HG03064 (cell line): ENCODE measurements around the gene GRIFIN.
A peak's percentile ranks its signal among the peaks of the same experiment; 100 is the strongest.
"Not testable (repeated sequence)": the region's sequence is repeated elsewhere in the genome, so short reads cannot be mapped to it uniquely, and the experiment has no call there.

Experiments used
- ATAC-seq: cut with Tn5 transposase; IDR thresholded peaks from one replicate; pipeline ENCODE4 v1.9.1; 2021; ENCODE audit warnings: low read depth; ENCODE audit not compliant: unreplicated experiment

The GRIFIN gene

DNA sequence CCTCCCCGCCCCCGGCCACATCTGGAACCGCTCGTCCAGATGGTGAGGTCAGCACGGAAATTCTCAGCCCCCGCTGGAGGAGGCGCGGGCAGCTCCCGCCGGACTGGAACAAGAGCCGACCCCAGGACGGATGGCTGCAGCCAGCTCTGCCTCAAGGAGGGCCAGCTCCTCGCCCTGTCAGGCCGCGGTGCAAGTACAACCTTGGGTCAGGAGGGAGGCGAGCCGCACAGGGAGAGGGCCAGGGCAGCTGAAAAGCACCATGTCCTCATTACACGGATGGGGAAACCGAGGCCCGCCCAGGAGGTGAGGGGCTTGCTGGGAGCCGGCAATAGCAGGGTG, 3.8 kb upstream of the GRIFIN start:
- ATAC-seq, result no peak

DNA sequence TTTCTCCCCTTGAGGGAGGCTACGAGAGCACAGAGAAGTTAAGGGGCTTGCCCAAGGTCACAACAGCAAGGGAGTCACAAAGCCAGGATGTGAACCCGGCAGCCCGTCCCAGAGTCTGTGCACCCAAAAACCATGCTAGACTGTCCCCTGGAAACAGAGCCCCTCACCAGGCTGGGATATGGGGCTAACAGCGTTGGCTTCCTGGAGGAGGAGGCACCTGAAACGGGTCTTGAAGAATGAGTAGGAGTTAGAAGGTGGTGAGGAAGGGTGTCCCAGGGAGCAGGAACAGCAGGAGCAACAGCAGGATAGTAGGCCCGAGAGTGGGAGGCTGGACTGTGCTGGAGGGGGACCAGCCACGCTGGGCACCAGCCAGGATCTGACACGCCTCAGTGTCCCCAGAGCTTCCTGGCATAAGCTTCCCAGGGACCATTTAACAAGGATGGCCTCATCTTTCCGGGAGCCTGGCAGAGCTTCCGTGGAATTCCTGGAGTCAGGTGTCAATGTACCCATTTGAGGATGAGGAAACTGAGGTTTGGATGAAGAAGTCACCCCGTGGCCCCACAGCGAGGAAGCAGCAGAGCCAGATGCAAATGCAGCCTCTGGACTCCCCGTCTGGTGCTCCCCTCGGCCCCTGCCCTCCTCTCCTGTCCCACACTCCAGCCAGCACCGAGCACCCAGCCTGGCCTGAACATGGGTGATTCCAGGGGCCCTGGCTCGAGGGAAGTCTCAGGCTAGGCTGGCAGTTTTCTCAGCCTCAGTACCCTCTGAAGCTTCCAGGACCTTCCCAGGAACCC, 3.3 kb upstream of the GRIFIN start:
- no peak for ATAC-seq

DNA sequence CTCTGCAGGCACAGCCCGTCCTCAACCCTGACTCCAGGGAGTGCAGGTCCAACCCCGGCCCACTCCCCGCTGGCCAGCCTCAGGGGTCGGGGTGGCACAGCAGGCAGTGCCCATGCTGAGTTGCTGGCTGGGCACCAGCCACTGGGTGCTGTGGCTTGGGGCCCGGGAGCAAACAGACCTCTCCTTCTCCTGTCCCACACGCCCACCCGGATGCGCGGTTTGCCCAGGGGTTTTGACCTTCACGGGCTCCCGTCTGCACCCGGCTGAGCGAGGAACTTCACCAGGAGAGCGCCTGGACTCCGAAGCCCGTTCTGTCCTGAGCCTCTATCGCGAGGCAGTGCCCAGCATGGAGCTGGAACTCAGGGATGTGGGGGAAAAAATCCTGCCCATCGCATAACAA, 2.6 kb upstream of the GRIFIN start:
- ATAC-seq, result no peak

DNA sequence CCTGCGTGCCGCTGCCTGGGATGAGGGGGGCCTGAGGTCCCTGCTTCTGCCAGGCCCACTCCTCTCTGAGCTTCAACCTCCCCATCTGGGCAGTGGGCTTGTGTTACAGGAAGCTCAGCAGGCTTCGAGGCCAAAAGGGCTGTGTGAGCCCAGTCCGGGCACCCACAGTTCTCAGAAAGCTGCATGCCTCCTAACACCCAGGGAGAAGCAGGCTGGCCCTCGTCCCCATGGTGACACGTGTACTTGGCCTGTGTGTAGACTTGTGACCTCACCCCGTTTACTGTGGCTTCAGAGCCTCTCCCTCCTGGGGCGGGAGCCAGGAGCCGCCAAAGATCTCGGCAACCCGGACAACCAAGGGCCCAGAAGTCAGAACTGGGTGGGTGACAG, 2.2 kb upstream of the GRIFIN start:
- ATAC-seq, result no peak

DNA sequence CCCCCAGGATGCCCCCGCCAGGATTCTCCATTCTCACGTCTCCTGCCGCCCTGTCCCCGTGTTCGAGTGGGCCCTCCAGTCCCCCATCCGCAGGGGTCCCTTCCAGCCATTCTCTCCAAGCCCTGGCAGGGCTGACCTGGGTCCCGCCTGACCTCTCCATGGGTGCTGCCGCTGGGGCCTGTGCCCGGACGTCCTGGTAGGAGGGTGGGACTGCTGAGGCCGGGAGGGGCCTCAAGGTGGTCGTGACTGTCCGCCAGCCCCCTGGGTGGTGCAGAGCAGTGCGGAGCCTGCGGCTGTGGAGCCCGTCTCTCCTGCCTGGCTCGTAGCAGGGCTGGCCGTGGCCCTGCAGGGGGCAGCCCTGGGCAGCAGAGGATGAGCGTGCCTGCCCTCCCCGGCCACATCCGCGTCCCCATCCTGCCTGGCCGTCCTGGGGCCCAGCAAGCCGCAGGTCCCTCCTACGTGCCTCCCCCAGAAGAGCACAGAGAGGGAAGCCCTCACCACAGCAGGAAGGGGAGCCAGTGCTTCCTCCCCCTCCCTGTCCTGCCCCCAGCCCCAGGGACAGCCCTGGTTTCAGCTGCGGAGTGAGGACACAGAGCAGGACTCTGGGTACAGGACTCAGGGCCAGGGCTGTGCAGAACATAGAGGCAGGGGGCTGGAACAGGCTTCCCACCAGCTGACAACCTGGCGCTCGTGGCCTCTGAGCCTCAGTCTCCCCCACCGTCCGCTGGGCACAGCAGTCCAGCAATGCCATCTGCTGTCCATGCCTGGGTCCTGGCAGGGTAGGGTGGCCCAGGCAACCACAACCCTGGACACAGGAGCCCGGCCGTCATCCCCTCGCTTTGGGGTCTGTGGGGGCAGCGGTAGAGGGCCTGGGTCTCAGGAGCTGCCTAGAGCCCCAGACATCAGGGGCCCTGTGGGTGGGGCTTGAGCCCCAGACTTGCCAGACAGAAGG, 1.5 kb upstream of the GRIFIN start:
- ATAC-seq, result peak; percentile 63

DNA sequence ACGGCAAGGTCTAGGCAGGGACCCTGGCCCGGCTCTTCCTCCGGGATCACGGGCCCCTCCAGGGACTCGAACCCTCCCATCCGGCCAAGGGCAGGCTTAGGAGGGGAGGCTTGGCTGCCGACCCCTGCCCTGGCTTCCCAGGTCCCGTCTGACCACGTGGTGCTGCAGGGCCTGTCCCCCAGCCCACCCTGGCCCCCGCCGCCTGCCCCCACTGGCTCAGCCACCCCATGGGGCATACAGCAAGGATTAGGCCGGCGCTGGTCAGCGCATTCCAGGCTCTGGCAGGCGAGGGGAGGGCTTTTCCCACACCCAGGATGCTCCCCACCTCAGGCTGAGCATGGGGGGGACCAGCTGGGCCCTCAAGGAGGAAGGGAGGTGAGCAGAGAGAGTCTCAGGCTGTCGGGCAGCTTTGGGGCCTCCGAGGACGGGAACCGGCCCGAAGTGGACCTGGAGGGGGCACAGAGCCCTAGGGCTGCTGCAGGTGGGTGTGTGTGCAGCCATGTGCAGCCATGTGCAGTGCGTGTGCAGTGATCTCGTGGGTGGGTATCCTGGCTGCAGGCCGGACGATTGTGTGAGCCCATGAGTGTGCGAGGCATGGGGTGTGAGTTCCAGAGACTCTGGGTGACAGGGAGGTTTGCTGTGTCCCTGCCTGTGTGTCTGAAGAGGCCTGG, 713 bp upstream of the GRIFIN start:
- no peak for ATAC-seq

DNA sequence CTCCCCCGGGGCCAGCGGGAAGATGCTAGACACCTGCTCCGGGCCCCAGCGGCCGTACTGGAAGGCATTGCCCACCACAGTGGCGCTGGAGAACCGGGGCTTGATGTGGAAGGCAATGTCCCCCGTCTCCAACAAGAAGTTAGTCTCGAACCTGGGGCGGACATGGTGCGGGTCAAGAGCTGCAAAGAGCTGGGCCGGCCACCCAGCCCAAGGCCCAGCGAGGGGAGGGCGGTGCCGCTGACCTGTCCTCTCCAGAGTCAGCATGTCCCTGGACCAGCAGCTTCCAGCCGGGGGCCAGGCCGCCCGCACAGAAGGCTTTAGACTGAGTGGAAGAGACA, 551 bp downstream of the GRIFIN start:
- no peak for ATAC-seq

DNA sequence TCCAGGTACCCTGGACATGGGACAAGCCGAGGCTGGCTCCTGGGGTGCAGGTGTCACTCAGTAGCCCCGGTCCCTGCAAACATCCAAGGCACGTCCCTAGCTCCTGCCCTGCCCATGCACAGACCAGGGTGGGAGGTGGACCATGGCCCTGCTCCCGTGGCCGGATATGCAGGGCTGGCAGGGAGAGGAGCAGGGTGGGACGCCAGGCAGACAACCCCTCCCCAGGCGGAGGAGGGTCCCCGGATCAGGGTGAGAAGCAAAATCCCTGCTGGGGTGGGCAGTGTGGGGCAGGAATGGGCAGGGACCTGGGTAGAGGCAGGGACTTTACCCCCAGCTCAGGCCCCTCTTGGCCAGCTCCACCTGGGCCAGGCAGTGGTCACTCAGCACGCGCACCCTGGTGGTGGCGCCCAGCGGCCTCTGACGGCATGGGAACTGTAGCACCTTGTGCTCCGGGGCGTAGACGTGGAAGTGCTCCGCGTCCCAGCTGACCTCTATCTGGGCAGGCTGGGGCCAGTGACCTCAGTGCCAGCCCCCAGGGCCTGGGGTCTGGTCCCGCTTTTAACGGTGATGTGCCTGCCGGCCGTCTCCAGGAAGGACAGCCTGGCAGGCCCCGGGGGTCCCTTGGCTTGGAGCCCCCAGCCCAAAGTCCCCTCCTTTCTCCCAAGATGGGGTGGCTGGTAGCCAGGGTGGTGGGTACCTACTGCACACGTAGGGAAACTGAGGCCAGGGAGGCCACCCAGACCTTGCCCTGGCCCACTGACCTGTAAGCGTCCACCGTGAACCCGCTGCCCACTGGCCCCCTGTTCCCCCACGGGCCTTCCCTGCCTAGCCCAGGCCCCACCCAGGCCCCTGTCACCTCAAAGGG, 1.2 kb downstream of the GRIFIN start:
- no peak for ATAC-seq

DNA sequence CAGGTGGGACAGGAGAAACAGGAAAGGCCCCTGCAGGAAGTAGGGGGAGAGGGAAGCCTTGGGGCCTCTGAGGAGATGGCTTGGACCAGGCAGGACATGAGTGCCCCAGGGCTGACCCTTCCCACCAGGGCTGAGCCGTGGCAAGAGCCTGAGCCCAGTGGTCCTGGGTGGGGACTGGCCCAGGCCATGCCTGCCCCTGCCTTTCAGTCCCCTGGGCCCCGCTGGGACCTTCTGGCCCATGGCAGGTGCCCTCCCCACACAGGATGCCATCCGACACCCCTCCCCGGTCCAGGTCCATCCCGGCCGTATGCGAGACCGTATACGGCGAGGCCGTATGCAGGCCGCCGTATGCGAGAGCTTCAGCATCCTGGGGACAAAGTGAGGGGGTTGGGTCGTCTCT, 2.0 kb downstream of the GRIFIN start:
- ATAC-seq, result no peak

DNA sequence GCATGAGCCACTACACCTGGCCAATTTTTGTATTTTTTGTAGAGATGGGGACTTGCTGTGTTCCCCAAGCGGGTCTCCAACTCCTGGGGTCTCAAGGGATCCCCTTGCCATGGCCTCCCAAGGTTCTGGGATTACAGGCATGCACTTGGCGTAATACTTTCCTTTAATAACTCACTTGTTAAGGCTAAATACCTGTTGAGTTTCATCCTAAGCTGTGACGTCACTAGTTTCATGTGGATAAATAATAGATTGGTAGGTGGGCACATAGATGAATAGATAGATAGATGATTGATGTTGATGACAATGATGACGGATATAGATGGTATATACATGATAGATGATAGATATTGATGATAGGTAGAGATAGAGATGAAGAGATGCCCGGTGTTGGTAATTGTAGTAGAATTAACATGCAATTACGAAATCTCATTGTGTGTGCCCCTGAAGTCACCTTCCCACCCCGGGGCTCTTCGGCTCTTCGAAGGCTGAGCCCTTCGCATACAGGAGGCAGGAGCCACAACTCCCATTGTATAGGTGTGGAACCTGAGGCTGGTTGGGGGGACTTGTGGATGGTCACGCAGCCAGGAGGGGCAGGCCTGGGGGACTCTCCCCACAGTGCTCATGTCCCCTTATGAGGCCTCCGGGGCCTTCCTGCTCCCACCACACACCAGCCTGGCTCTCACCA, 2.6 kb downstream of the GRIFIN start:
- no peak for ATAC-seq

DNA sequence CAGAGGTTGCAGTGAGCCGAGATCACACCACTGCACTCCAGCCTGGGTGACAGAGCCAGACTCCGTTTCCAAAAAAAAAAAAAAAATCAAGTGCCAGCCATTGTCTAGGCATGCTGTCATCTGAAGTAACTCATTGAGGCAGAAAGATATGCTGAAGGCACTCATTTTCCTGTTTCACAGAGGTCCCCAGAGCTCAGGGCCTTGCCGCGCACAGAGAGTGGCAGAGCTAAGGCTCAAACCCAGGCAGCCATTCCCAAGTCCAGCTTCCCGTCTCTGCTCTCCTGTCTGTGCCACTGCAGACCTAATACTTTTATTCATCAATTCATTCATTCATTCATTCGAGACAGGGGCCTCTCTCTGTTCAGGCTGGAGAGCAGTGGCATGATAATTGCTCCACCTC, 3.5 kb downstream of the GRIFIN start:
- ATAC-seq, result no peak

DNA sequence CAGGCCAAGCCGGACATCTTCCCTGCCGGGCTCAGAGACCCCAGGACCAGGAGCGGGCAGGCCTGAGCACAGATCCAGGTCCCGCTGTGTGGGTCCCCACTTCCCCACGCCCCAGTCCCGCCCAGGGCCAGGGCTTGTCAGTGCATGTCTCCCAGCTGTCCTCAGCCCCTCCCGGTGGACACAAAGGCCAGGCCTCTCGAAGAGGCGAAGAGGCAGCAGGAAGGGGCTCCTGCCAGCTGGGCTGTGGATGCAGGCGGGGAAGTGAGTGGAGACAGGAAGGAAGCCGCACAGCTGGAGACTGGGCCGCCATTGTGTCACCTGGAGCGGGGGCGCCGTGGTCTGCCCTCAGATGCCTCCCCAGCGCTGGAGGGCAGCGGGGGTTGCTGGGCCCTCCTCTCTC, 4.8 kb downstream of the GRIFIN start:
- no peak for ATAC-seq

DNA sequence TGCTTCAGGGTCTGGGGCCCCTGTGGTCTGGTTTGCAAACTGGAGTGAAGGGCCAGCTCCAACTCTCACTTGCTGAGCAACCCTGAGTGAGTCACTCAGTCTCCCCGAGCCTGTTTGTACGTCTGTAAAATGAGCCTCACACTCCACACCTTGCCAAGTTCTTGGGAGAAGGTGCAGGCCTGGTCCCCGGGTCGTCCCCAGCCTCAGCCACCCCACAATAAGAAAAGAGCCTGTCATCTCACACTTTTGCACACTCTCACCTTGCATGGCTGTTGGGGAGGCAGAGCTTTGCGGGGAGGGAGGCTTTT, 5.2 kb downstream of the GRIFIN start:
- ATAC-seq, result no peak

DNA sequence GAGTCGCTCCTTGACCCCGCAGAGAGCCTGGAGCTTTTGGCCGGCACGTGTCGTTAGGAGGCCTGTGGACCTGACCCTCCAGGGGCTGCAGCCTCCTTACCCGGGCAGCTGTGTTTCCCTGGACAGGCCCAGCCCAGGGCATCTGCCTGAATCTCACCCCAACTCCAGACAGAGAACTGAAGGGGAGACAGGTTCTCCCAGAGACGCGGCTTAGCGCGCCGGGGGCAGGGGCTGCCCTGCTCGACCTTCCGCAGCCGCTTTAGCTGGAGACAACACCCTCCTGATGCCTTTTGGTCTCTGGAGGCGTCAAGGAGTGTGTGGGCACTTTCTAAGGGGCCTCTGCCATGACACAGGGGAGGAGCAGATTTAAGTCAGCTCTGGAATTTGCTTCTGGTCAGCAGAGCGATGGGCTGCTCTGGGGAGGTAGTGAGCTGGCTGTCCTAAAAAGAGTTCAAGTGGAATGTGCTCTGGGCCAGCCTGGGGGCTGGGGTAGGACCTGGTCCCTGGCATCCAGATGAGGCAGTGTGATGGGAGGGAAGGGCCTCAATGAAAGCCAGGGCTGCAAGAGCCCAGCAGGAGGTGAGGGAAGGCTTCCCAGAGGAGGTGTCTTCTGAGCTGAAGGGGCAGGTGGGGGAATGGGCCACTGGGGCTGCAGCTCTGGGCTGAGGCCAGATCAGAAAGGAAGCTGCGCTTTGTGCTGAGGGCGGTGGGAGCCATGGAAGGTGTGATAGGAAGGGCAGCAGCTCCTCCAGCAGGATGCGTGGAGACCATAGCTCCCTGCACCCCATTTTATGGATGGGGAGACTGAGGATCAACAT, 5.8 kb downstream of the GRIFIN start:
- ATAC-seq, result no peak

DNA sequence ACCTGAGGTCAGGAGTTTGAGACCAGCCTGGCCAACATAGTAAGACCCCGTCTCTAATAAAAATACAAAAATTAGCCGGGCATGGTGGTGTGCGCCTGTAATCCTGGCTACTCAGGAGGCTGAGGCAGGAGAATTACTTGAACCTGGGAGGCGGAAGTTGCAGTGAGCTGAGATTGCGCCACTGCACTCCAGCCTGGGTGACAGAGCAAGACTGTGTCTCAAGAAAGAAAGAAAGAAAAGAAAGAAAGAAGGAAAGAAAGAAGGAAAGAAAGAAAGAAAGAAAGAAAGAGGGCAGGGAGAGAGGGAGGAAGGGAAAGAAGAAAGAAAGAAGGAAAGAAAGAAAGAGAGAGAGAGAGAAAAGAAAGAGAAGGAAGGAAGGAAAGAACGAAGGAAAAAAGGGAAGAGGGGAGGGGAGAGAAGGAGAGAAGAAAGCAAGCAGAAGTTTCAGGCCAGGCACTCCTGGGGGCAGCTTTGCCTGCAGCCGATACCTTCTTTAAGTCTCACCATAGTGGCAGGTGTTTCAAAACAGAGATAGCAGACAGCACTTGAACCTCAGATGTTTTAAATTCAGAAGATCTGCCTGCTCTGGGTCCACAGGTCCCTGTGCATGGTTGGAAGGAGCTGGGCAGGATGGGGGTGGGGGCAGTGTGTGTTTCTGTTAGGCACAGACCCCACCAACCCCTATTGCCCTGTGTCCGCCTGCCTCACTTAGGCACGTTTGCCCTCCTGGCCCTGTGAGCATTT, 6.6 kb downstream of the GRIFIN start:
- not testable (repeated sequence) for ATAC-seq

DNA sequence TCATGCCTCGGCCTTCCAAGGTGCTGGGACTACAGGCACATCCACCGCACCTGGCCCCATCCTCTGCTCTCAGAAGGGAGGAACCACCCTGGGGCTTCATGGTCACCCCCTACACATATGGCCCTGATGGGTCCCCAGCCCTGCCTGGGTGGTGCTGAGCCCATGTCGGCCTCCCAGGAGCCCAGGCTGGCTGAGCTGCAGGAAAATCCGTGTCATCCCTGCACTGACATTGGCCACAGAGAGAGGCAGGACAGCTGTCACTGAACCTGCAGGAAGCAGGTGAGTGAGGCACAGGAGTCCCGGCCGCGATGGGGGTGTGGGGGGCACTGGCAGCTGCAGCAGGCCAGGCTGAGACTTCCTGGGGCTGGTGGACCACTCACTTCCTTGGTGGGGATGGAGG, 8.0 kb downstream of the GRIFIN start:
- no peak for ATAC-seq

DNA sequence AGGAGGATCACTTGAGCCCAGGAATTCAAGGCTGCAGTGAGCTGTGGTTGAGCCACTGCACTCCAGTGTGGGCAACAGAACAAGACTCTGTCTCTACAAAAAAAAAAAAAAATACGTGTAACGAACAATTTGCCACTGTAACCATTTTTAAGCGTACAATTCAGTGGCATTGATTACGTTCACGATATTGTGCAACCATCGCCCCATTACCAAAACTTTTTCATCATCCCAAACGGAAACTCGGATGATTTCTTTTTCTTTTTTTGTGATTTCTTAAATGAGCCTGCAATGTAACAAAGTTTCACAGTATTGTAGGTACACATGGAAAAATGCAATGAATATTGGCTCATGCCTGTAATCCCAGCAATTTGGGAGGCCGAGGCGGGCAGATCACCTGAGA, 9.5 kb downstream of the GRIFIN start:
- ATAC-seq, result no peak

DNA sequence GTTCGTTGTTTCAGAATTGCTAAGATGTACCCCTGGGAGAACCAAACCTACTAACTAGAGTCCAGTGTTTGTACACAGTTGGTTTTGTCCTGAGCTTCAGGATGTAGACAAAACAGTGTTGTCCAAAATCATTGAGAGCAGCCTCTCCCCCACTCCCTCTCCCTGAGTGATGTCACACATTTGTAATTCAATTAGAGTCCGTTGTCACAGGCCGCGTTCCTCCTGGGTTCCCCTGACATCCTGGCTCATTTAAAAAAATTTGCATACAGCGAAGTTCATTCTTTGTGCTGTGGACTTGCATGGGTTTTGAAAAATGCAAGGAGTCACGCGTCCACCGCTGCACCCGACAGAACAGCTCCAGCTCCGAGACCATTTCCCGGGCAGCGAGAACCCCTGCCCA, 10.3 kb downstream of the GRIFIN start:
- no peak for ATAC-seq

DNA sequence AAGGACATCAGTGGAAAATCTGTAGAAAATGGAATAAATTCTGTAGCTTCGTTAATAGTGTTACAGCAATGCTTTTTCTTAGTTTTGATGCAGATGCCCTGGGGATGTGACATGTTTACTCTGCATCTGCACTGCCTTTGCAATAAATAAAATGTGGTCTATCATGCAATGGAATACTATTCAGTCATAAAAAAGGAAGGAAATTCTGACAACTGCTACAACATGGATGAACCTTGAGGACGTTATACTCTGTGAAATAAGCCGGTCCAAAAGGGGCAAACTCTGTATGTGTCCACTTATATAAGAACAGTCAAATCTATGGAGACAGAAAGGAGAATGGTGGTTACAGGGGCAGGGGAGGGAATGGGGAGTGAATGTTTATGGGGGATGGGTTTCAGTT, 13.5 kb downstream of the GRIFIN start:
- ATAC-seq, result no peak
